Ishikawa (cell line): ENCODE measurements around the gene HOXA13.

Experiments
- CREB1 ChIP-seq: IDR thresholded peaks from 2 replicates; pipeline ENCODE4 v1.6.1; 2012; ENCODE audit warnings: low read depth
- EGR1 ChIP-seq: IDR thresholded peaks from 2 replicates; pipeline ENCODE4 v1.6.1; 2012
- FOXM1 ChIP-seq: IDR thresholded peaks from 2 replicates; pipeline ENCODE4 v1.6.1; 2012; ENCODE audit warnings: low read depth, borderline replicate concordance
- MAX ChIP-seq: IDR thresholded peaks from 2 replicates; pipeline ENCODE4 v1.6.1; 2012
- USF1 ChIP-seq: IDR thresholded peaks from 2 replicates; pipeline ENCODE4 v1.6.1; 2012
- YY1 ChIP-seq: IDR thresholded peaks from 2 replicates; pipeline ENCODE4 v1.6.1; 2012; ENCODE audit warnings: low read depth

GRCh38 chr7:27168265-27168947 lies 31.5 kb downstream of the HOXA13 start:
- no peak for TF ChIP-seq FOXM1
- TF ChIP-seq MAX = no peak
- no peak for TF ChIP-seq USF1
- no peak for TF ChIP-seq CREB1
- TF ChIP-seq YY1 = no peak
- no peak for TF ChIP-seq EGR1
